ENCODE data around the gene SEPTIN12. TPM values are rescaled to one million over a fixed set of nuclear protein-coding genes. Genes with fewer than 3 reads are reported as not detected.

Gene SEPTIN12
- total and polyA plus RNA-seq, 2 experiments from 2014 or later = not detected

GRCh38 chr16:4792951-4793513, 4.9 kb upstream of the SEPTIN12 start:
- Histone ChIP-seq H3K9me2 (ENCODE audit: insufficient read depth) (no peaks in the 10 kb centered on the region), H3K27ac (ENCODE audit: low read depth) (no peak overlapping the region), H3K79me2 (replicated peaks; ENCODE audit: insufficient read depth) (no peaks in the 10 kb centered on the region), H3K4me3 (no peak overlapping the region), H3K4me1 (ENCODE audit: insufficient read depth) (peaks cover 10% of the 10 kb centered on the region; the same call in 1 of the 2 replicates), H3K36me3 (ENCODE audit: insufficient read depth) (no peaks in the 10 kb centered on the region), H3F3A (replicated peaks; ENCODE audit: low read depth) (no peaks in the 10 kb centered on the region; the same call in 1 of the 2 replicates), H4K20me1 (replicated peaks; ENCODE audit: insufficient read depth) (no peaks in the 10 kb centered on the region), H3K4me2 (no peak overlapping the region), H3K27me3 (ENCODE audit: insufficient read depth) (no peaks in the 10 kb centered on the region), H2AFZ (no peak overlapping the region)
- DNase-seq (ENCODE audit: low spot score) (peak; percentile 30), ATAC-seq (no peak)
- TF ChIP-seq ZNF114 (CRISPR knock-in tag; IDR thresholded peaks at IDR 0.05) (no peak), STAT1 (IDR thresholded peaks at IDR 0.05; ENCODE audit: unreplicated experiment) (no peak), JUNB (IDR thresholded peaks at IDR 0.05; ENCODE audit: unreplicated experiment) (no peak), CREB1 (CRISPR knock-in tag; IDR thresholded peaks at IDR 0.05; ENCODE audit: low read depth) (no peak), CTCF (conservative IDR thresholded peaks at IDR 0.05; ENCODE audit: low read depth in 2 of 2) (no peak), ZNF462 (CRISPR knock-in tag; IDR thresholded peaks at IDR 0.05) (no peak), POLR2AphosphoS5 (IDR thresholded peaks at IDR 0.05; ENCODE audit: low read depth) (no peak), ETS1 (IDR thresholded peaks at IDR 0.05) (no peak), ZNF331 (CRISPR knock-in tag; IDR thresholded peaks at IDR 0.05; ENCODE audit: low read depth) (no peak), REST (IDR thresholded peaks at IDR 0.05; ENCODE audit: unreplicated experiment) (no peak), NANOG (IDR thresholded peaks at IDR 0.05; ENCODE audit: borderline replicate concordance) (no peak), EZH2 (IDR thresholded peaks at IDR 0.05; ENCODE audit: low read depth, unreplicated experiment) (no peak), EZH2phosphoT487 (IDR thresholded peaks at IDR 0.05; ENCODE audit: unreplicated experiment) (no peak)
- Mint-ChIP-seq H3K27me3 (ENCODE audit: insufficient read depth, low read depth, poor library complexity) (peaks cover 8% of the 10 kb centered on the region), H3K4me1 (peaks cover 9% of the 10 kb centered on the region), H3K36me3 (ENCODE audit: low read depth) (0 out of 3 replicates have a peak, but pooled peaks cover 3% of the 10 kb centered on the region), H3K9me3 (no peaks in the 10 kb centered on the region), H3K27ac (no peak overlapping the region), H3K4me3 (no peak overlapping the region)
